H9 (cell line): Measurements from ENCODE around the gene YBEY. TPM values are rescaled to one million over a fixed set of nuclear protein-coding genes. Genes with fewer than 3 reads are reported as not detected.

Experiments
- DNase-seq: peaks from one replicate; pipeline ENCODE4 v3.0.0-alpha.2; 2017
- H2AFZ ChIP-seq: one replicate; pipeline ENCODE4 v1.6.1; 2013; ENCODE audit warnings: mild to moderate bottlenecking, low read length, control low read depth, moderate library complexity
- H2AK5ac ChIP-seq: 2 replicates; pipeline ENCODE4 v1.6.1; 2013; ENCODE audit warnings: low read length, control low read depth, mixed read lengths; ENCODE audit not compliant: insufficient read length
- H2BK120ac ChIP-seq: one replicate; pipeline ENCODE4 v1.6.1; 2013; ENCODE audit warnings: low read depth, mild to moderate bottlenecking, low read length, control low read depth, inconsistent platforms; ENCODE audit not compliant: poor library complexity, severe bottlenecking
- H2BK12ac ChIP-seq: 2 replicates; pipeline ENCODE4 v1.6.1; 2013; ENCODE audit warnings: low read length, control low read depth, mixed read lengths, low read depth; ENCODE audit not compliant: insufficient read length
- H2BK15ac ChIP-seq: 2 replicates; pipeline ENCODE4 v1.6.1; 2013; ENCODE audit warnings: low read depth, low read length, control low read depth
- H2BK20ac ChIP-seq: one replicate; pipeline ENCODE4 v1.6.1; 2013; ENCODE audit warnings: low read depth, mild to moderate bottlenecking, low read length, control low read depth, inconsistent platforms; ENCODE audit not compliant: poor library complexity, severe bottlenecking
- H2BK5ac ChIP-seq: 2 replicates; pipeline ENCODE4 v1.6.1; 2013; ENCODE audit warnings: low read length, control low read depth, mixed read lengths; ENCODE audit not compliant: insufficient read length
- H3K14ac ChIP-seq: 2 replicates; pipeline ENCODE4 v1.6.1; 2013; ENCODE audit warnings: low read length, control low read depth; ENCODE audit not compliant: insufficient read depth
- H3K18ac ChIP-seq: 2 replicates; pipeline ENCODE4 v1.6.1; 2013; ENCODE audit warnings: low read depth, mild to moderate bottlenecking, mixed read lengths, low read length, control low read depth; ENCODE audit not compliant: insufficient read length
- H3K23ac ChIP-seq: 2 replicates; pipeline ENCODE4 v1.6.1; 2013; ENCODE audit warnings: low read length, control low read depth, mixed read lengths, low read depth; ENCODE audit not compliant: insufficient read length
- H3K23me2 ChIP-seq: 2 replicates; pipeline ENCODE4 v1.6.1; 2013; ENCODE audit warnings: low read depth, mild to moderate bottlenecking, mixed read lengths, low read length, control low read depth; ENCODE audit not compliant: insufficient read length, poor library complexity, severe bottlenecking
- H3K27ac ChIP-seq: 2 replicates; pipeline ENCODE4 v1.5.1; 2013; ENCODE audit warnings: low read length, control low read depth, mixed read lengths, low read depth; ENCODE audit not compliant: insufficient read length
- H3K27me3 ChIP-seq: 2 replicates; pipeline ENCODE4 v1.6.1; 2013; ENCODE audit warnings: low read length, control low read depth, inconsistent platforms; ENCODE audit not compliant: insufficient read depth
- H3K4ac ChIP-seq: 2 replicates; pipeline ENCODE4 v1.6.1; 2013; ENCODE audit warnings: low read depth, mild to moderate bottlenecking, control low read depth, inconsistent platforms, low read length, moderate library complexity
- H3K4me1 ChIP-seq: 2 replicates; pipeline ENCODE4 v1.6.1; 2013; ENCODE audit warnings: low read length, control low read depth, inconsistent platforms; ENCODE audit not compliant: insufficient read depth
- H3K4me2 ChIP-seq: 2 replicates; pipeline ENCODE4 v1.6.1; 2013; ENCODE audit warnings: low read length, control low read depth, mixed read lengths; ENCODE audit not compliant: insufficient read length, insufficient read depth
- H3K56ac ChIP-seq: 2 replicates; pipeline ENCODE4 v1.6.1; 2013; ENCODE audit warnings: low read depth, mild to moderate bottlenecking, mixed read lengths, low read length, control low read depth; ENCODE audit not compliant: insufficient read length
- H3K79me1 ChIP-seq: 2 replicates; pipeline ENCODE4 v1.6.1; 2013; ENCODE audit warnings: low read depth, mild to moderate bottlenecking, moderate library complexity, low read length, control low read depth, inconsistent platforms; ENCODE audit not compliant: insufficient read depth, poor library complexity, severe bottlenecking
- H3K79me2 ChIP-seq: 2 replicates; pipeline ENCODE4 v1.6.1; 2013; ENCODE audit warnings: low read length, control low read depth, inconsistent platforms; ENCODE audit not compliant: insufficient read depth
- H3K9ac ChIP-seq: 2 replicates; pipeline ENCODE4 v1.6.1; 2013; ENCODE audit warnings: low read length, control low read depth, mixed read lengths; ENCODE audit not compliant: insufficient read length; ENCODE audit errors: extremely low read depth
- H3K9me3 ChIP-seq: one replicate; pipeline ENCODE4 v1.6.1; 2013; ENCODE audit warnings: low read depth, low read length, inconsistent platforms; ENCODE audit not compliant: control insufficient read depth
- H3T11ph ChIP-seq: one replicate; pipeline ENCODE4 v1.6.1; 2013; ENCODE audit warnings: mild to moderate bottlenecking, low read length, control low read depth, inconsistent platforms
- H4K20me1 ChIP-seq: one replicate; pipeline ENCODE4 v1.6.1; 2013; ENCODE audit not compliant: control insufficient read depth, insufficient read length, insufficient read depth
- H4K5ac ChIP-seq: 2 replicates; pipeline ENCODE4 v1.6.1; 2013; ENCODE audit warnings: low read depth, mild to moderate bottlenecking, mixed read lengths, low read length, control low read depth; ENCODE audit not compliant: insufficient read length
- H4K8ac ChIP-seq: replicated peaks from 2 replicates; pipeline ENCODE4 v1.6.1; 2013; ENCODE audit warnings: low read length, control low read depth, mixed read lengths, low read depth; ENCODE audit not compliant: insufficient read length
- H4K91ac ChIP-seq: 2 replicates; pipeline ENCODE4 v1.6.1; 2013; ENCODE audit warnings: low read depth, mild to moderate bottlenecking, moderate library complexity, mixed read lengths, low read length, control low read depth; ENCODE audit not compliant: insufficient read length
- H3K27ac Mint-ChIP-seq, 3 experiments: 2 replicates in 2 of 3; 3 replicates in 1 of 3; pipeline ENCODE4 v1.8.0; 2020 to 2021; ENCODE audit warnings: mixed read lengths in 3 of 3, mild to moderate bottlenecking in 1 of 3, moderate library complexity in 1 of 3
- H3K27me3 Mint-ChIP-seq: 2 replicates; pipeline ENCODE4 v1.8.0; 2021; ENCODE audit warnings: low read depth, mild to moderate bottlenecking, moderate library complexity, mixed read lengths
- H3K36me3 Mint-ChIP-seq, 3 experiments: 2 replicates in 2 of 3; 3 replicates in 1 of 3; pipeline ENCODE4 v1.8.0; 2020 to 2021; ENCODE audit warnings: low read depth in 3 of 3, mixed read lengths in 3 of 3; ENCODE audit not compliant: insufficient read depth in 1 of 3
- H3K4me1 Mint-ChIP-seq, 2 experiments: 2 replicates each; pipeline ENCODE4 v1.8.0; 2020; ENCODE audit warnings: mixed read lengths in 2 of 2
- H3K4me3 Mint-ChIP-seq, 2 experiments: 2 replicates in 1 of 2; 3 replicates in 1 of 2; pipeline ENCODE4 v1.8.0; 2020 to 2021; ENCODE audit warnings: mild to moderate bottlenecking in 2 of 2, mixed read lengths in 2 of 2, moderate library complexity in 1 of 2
- H3K9me3 Mint-ChIP-seq, 2 experiments: 2 replicates in 1 of 2; 3 replicates in 1 of 2; pipeline ENCODE4 v1.8.0; 2020; ENCODE audit warnings: mild to moderate bottlenecking in 2 of 2, mixed read lengths in 2 of 2, moderate library complexity in 1 of 2
- CTCF ChIP-seq: fragments of 200-600 bp; sonication (generic); conservative IDR thresholded peaks from 3 replicates; pipeline ENCODE4 v1.8.0; 2021; ENCODE audit warnings: antibody characterized with exemption, mild to moderate bottlenecking
- WGBS: extraction: QIAGEN DNeasy Blood & Tissue Kit; methylation state at CpG from one replicate; pipeline ENCODE4 v1.1.7; 2013; ENCODE audit warnings: missing lambda C conversion rate, low lambda C conversion rate, mixed read lengths; ENCODE audit not compliant: insufficient read length; ENCODE audit errors: extremely low coverage; 5-methylcytosine and 5-hydroxymethylcytosine counted together
- total RNA-seq: library from RNA; stranded (reverse); gene quantifications from 2 replicates; pipeline ENCODE4 v1.2.1, GENCODE V29; 2021

The YBEY gene
- total RNA-seq, 1 experiment from 2014 or later, result 26.2 TPM

DNA sequence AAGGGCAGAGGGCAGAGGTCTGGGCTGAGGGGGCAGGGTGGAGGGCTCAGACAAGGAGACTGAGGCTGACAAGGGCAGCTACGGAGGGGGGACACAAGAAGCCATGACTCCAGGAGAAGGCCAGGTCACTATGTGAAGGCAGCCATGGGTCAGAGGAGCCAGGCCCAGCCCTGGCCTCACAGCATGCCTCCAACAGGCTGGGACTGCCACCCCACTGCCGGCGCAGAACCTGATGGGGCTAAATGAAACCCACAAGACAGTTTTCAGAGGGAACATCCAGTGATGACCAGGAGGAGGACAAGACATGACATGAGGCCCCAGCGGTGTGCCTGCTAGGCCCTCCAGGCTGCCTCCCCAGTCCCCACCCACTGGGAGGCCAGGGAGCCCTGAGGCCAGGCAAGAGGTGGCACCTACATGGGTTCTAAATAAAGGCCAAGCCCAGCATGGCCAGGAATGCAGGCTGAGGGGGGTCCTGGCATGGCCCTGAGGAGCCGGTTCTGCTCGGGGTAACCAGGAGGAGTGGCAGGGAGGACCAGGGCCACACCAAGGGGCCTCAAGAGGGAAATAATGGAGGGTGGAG lies 30.3 kb upstream of the YBEY start:
- Histone ChIP-seq H3K14ac (no peak overlapping the region), H3K9me3 (no peaks in the 10 kb centered on the region), H4K20me1 (no peaks in the 10 kb centered on the region), H2BK15ac (no peak overlapping the region), H2BK120ac (no peak overlapping the region), H4K5ac (no peak overlapping the region), H2BK12ac (no peak overlapping the region), H3K4me2 (no peak overlapping the region), H3K4ac (no peak overlapping the region), H2AK5ac (no peak overlapping the region), H3K23me2 (no peaks in the 10 kb centered on the region), H2BK20ac (no peak overlapping the region), H3K23ac (no peak overlapping the region), H3K56ac (no peak overlapping the region), H2BK5ac (no peak overlapping the region), H3K27me3 (no peaks in the 10 kb centered on the region), H3T11ph (no peak overlapping the region), H3K79me1 (no peaks in the 10 kb centered on the region), H3K4me1 (no peaks in the 10 kb centered on the region), H3K9ac (no peak overlapping the region), H3K27ac (no peak overlapping the region), H4K8ac (no peak overlapping the region), H3K18ac (no peak overlapping the region), H4K91ac (no peak overlapping the region), H3K79me2 (no peaks in the 10 kb centered on the region), H2AFZ (no peak overlapping the region)
- Mint-ChIP-seq H3K4me1 (no peaks in the 10 kb centered on the region), H3K27ac (no peak overlapping the region), H3K36me3 (peaks cover 53 to 93% (median 78%) of the 10 kb centered on the region in 3 experiments; a peak in 6 of 7 replicates), H3K9me3 (no peaks in the 10 kb centered on the region), H3K4me3 (no peak overlapping the region), H3K27me3 (no peaks in the 10 kb centered on the region)
- no peak for TF ChIP-seq CTCF
- WGBS, result no CpG with 5 or more reads among the region's 6 CpGs
- DNase-seq, result no peak
